ENCODE measurements around the gene SOHLH2. TPM values are rescaled to one million over a fixed set of nuclear protein-coding genes. Genes with fewer than 3 reads are reported as not detected.

The SOHLH2 gene
- total RNA-seq, 2 experiments from 2014 or later, result not detected

DNA sequence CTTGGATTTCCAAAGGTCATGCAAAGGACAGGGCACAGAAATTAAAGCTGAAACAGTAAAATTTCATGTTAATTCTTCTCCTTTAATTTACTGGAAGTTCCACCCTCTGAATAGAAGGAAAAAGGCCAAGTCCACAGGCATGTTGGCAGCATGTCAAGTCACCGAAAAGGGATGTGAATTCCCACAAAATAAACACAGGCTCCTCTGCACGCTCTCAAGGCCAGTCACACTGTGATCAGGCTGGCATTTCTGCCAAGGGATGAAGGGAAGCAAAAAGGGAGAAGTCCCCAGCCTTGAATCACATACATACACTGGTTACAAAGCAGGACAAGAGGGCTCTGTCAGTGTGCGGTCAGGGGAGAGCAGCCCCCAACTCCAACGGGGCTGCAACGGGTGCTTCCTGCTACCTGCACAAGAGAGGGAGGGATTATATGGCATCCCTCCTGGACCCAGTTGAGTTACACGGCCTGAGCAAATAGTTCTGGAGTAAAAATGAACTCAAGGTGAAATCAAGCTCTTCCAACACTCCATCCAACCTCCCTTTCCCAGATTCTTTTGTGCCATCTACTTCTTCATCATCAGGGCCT, 90.0 kb downstream of the SOHLH2 start:
- Mint-ChIP-seq H3K27ac (no peak overlapping the region), H3K27me3 (no peaks in the 10 kb centered on the region)

More for the DNA sequence above, 90.0 kb downstream of the SOHLH2 start:
- H3K4me3 Mint-ChIP-seq, result no peak overlapping the region
- intact Hi-C loops (cut with micrococcal nuclease), result no loop called here
- H3K4me1 Mint-ChIP-seq (ENCODE audit: low read depth), result no peaks in the 10 kb centered on the region
- ChIA-PET CTCF (no interaction called here), POLR2A (no interaction called here)
- H3K9me3 Mint-ChIP-seq, result no peaks in the 10 kb centered on the region
- H3K36me3 Mint-ChIP-seq, result no peaks in the 10 kb centered on the region
- DNase-seq, result no peak

Other genes starting within 250 kb of the SOHLH2 start
- gene DCLK1, start 83.2 kb downstream of the SOHLH2 start, total RNA-seq, result not detected
- gene CCDC169, start 83.3 kb upstream of the SOHLH2 start, total RNA-seq, result 1 to 10 TPM in 1 of 2 experiments, under 1 TPM in 1; 0.69 to 1.1 TPM
- 10 to 100 TPM; 22.4 to 22.5 TPM for gene SPART, start 131.8 kb upstream of the SOHLH2 start, total RNA-seq
- under 1 TPM; 0.62 to 0.87 TPM for gene CCNA1, start 217.9 kb upstream of the SOHLH2 start, total RNA-seq

Measured in activated CD4-positive, alpha-beta memory T cell treated with anti-CD3 and anti-CD28 coated beads for 36 hours (primary cell).